ENCODE measurements around the gene HECW1. TPM values are rescaled to one million over a fixed set of nuclear protein-coding genes. Genes with fewer than 3 reads are reported as not detected.

HECW1 gene
- total RNA-seq, 1 donor from 2014 or later = 0.11 TPM

DNA sequence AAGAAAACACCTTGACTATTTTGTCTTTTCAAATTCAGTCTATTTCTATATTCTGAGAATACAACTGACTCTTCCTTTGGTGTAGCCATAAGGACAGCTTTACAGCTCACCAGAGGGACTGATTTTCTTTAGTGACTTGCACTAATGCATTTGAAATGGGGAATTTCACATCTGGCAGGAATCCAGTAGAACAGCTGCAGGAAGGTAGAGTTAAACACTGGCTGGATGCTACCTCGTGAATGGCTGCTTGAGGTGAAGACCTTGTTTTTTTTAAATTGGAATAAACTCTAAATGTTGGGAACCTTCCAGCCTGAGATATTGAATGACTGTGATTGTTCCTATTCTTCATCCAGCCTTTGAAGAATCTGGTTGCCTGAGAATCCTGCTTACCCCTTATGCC lies 330.9 kb downstream of the HECW1 start:
- DNase-seq (ENCODE audit: low spot score) = no peak
- Mint-ChIP-seq H3K4me3 (no peak overlapping the region), H3K36me3 (no peaks in the 10 kb centered on the region)

DNA sequence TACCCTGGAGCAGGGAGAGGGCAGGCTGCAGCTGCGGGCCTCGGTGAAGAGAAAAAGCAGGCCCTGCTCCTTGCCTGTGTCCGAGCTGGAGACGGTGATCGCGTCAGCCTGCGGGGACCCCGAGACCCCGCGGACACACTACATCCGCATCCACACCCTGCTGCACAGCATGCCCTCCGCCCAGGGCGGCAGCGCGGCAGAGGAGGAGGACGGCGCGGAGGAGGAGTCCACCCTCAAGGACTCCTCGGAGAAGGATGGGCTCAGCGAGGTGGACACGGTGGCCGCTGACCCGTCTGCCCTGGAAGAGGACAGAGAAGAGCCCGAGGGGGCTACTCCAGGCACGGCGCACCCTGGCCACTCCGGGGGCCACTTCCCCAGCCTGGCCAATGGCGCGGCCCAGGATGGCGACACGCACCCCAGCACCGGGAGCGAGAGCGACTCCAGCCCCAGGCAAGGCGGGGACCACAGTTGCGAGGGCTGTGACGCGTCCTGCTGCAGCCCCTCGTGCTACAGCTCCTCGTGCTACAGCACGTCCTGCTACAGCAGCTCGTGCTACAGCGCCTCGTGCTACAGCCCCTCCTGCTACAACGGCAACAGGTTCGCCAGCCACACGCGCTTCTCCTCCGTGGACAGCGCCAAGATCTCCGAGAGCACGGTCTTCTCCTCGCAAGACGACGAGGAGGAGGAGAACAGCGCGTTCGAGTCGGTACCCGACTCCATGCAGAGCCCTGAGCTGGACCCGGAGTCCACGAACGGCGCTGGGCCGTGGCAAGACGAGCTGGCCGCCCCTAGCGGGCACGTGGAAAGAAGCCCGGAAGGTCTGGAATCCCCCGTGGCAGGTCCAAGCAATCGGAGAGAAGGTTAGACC lies 332.5 kb downstream of the HECW1 start:
- Histone ChIP-seq H3K27me3 (no peaks in the 10 kb centered on the region), H3F3A (ENCODE audit: low read depth) (peaks cover 13% of the 10 kb centered on the region), H2AFZ (replicated peaks) (no peak overlapping the region), H3K79me2 (ENCODE audit: low read depth) (no peaks in the 10 kb centered on the region), H3K9ac (no peak overlapping the region), H3K36me3 (no peaks in the 10 kb centered on the region), H3K4me2 (no peak overlapping the region), H4K20me1 (ENCODE audit: low read depth) (no peaks in the 10 kb centered on the region), H3K27ac (no peak overlapping the region), H3K4me1 (peaks cover 14% of the 10 kb centered on the region), H3K4me3 (no peak overlapping the region), H3K9me3 (ENCODE audit: low read depth) (no peaks in the 10 kb centered on the region)
- TF ChIP-seq EZH2 (IDR thresholded peaks at IDR 0.05) (no peak), EZH2phosphoT487 (IDR thresholded peaks at IDR 0.05) (no peak)
- TF ChIP-seq, protein P1, sequence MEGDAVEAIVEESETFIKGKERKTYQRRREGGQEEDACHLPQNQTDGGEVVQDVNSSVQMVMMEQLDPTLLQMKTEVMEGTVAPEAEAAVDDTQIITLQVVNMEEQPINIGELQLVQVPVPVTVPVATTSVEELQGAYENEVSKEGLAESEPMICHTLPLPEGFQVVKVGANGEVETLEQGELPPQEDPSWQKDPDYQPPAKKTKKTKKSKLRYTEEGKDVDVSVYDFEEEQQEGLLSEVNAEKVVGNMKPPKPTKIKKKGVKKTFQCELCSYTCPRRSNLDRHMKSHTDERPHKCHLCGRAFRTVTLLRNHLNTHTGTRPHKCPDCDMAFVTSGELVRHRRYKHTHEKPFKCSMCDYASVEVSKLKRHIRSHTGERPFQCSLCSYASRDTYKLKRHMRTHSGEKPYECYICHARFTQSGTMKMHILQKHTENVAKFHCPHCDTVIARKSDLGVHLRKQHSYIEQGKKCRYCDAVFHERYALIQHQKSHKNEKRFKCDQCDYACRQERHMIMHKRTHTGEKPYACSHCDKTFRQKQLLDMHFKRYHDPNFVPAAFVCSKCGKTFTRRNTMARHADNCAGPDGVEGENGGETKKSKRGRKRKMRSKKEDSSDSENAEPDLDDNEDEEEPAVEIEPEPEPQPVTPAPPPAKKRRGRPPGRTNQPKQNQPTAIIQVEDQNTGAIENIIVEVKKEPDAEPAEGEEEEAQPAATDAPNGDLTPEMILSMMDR (IDR thresholded peaks at IDR 0.05) = no peak
- DNase-seq (ENCODE audit: low spot score) = no peak
- Mint-ChIP-seq H3K4me1 (peaks cover 18% of the 10 kb centered on the region), H3K36me3 (no peaks in the 10 kb centered on the region), H3K27me3 (ENCODE audit: insufficient read depth, low read depth) (no peaks in the 10 kb centered on the region), H3K4me3 (no peak overlapping the region), H3K27ac (no peak overlapping the region), H3K9me3 (peaks cover 3% of the 10 kb centered on the region)

More for the DNA sequence above, 330.9 kb downstream of the HECW1 start:
- TF ChIP-seq, protein P1 (IDR thresholded peaks at IDR 0.05) = no peak
- no peak for TF ChIP-seq EZH2phosphoT487 (IDR thresholded peaks at IDR 0.05)
- TF ChIP-seq EZH2 (IDR thresholded peaks at IDR 0.05) = no peak
- H3K36me3 ChIP-seq = no peaks in the 10 kb centered on the region
- no peaks in the 10 kb centered on the region for H3F3A ChIP-seq (ENCODE audit: low read depth)
- Mint-ChIP-seq H3K9me3 (peaks cover 3% of the 10 kb centered on the region), H3K27me3 (ENCODE audit: insufficient read depth, low read depth) (no peaks in the 10 kb centered on the region), H3K4me1 (peaks cover 5% of the 10 kb centered on the region), H3K27ac (no peak overlapping the region)
- H2AFZ ChIP-seq (replicated peaks) = no peak overlapping the region
- no peak overlapping the region for H3K27ac ChIP-seq
- no peak overlapping the region for H3K4me2 ChIP-seq
- no peaks in the 10 kb centered on the region for H3K4me1 ChIP-seq
- no peaks in the 10 kb centered on the region for H3K79me2 ChIP-seq (ENCODE audit: low read depth)
- no peaks in the 10 kb centered on the region for H3K27me3 ChIP-seq
- no peaks in the 10 kb centered on the region for H4K20me1 ChIP-seq (ENCODE audit: low read depth)
- H3K4me3 ChIP-seq = no peak overlapping the region
- H3K9ac ChIP-seq = no peak overlapping the region
- no peaks in the 10 kb centered on the region for H3K9me3 ChIP-seq (ENCODE audit: low read depth)

DNA sequence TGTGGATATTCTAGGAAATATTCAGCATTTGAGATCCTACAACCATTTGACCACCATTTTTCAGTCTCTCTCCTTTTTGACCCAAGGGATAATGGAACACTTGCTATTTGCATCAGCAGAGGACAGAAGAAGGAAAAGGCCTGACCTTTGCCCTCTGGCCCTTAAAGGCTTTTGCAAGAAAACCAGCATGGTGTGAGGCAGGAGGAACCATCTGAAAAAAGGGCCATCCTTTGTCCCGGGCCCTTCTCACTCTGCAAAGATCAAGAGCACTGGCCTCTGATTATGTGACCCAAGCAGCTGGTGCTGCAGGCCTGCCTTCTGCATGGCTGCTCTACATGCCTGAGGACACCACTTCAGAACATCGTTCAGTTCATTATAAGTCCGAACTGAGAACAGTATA lies 337.1 kb downstream of the HECW1 start:
- Mint-ChIP-seq H3K27me3 (ENCODE audit: insufficient read depth, low read depth) (peaks cover 6% of the 10 kb centered on the region), H3K4me1 (peaks cover 25% of the 10 kb centered on the region), H3K4me3 (no peak overlapping the region), H3K36me3 (peaks cover 3% of the 10 kb centered on the region), H3K9me3 (peaks cover 3% of the 10 kb centered on the region), H3K27ac (peak overlapping the region; percentile 93)
- Histone ChIP-seq H3K36me3 (no peaks in the 10 kb centered on the region), H4K20me1 (ENCODE audit: low read depth) (no peaks in the 10 kb centered on the region), H3K4me1 (peaks cover 25% of the 10 kb centered on the region), H3K79me2 (ENCODE audit: low read depth) (no peaks in the 10 kb centered on the region), H3K27ac (no peak overlapping the region), H3K9ac (no peak overlapping the region), H3K4me2 (peak overlapping the region; percentile 45), H3F3A (ENCODE audit: low read depth) (peaks cover 20% of the 10 kb centered on the region), H3K27me3 (no peaks in the 10 kb centered on the region), H3K9me3 (ENCODE audit: low read depth) (no peaks in the 10 kb centered on the region), H3K4me3 (no peak overlapping the region), H2AFZ (replicated peaks) (no peak overlapping the region)
- TF ChIP-seq EZH2phosphoT487 (IDR thresholded peaks at IDR 0.05) (no peak), EZH2 (IDR thresholded peaks at IDR 0.05) (no peak)
- TF ChIP-seq, protein P1 (IDR thresholded peaks at IDR 0.05) = no peak
- peak; percentile 85 for DNase-seq (ENCODE audit: low spot score)

All from neural progenitor cell (in vitro differentiated cells).